Activated CD4-positive, CD25-positive, alpha-beta regulatory T cell treated with anti-CD3 and anti-CD28 coated beads, Interleukin-2, amount 50 U/mL, for 72 hours (primary cell): ENCODE measurements around the gene PRKAA2.
"Not testable (repeated sequence)": the region's sequence is repeated elsewhere in the genome, so short reads cannot be mapped to it uniquely, and the experiment has no call there.

Experiments
- DNase-seq: peaks from one replicate; pipeline ENCODE4 v3.0.0; 2021

Gene PRKAA2

GRCh38 chr1:56644919-56645676, at the start of gene PRKAA2:
Gene PRKAA2, plus strand, starts transcription at chr1:56645314. Its CDS starts 74 bp downstream, at chr1:56645388.
- no peak for DNase-seq

GRCh38 chr1:56595397-56596191, 49.5 kb upstream of the PRKAA2 start:
- DNase-seq: not testable (repeated sequence)

GRCh38 chr1:56610097-56610496, 35.0 kb upstream of the PRKAA2 start:
- not testable (repeated sequence) for DNase-seq

GRCh38 chr1:56610770-56611169, 34.3 kb upstream of the PRKAA2 start:
- DNase-seq: not testable (repeated sequence)

- DNase-seq: no peak
These were observed 28.0 kb upstream of the PRKAA2 start for GRCh38 chr1:56617141-56617540.

GRCh38 chr1:56625819-56626440, 19.2 kb upstream of the PRKAA2 start:
- no peak for DNase-seq

- no peak for DNase-seq
These were observed 18.6 kb upstream of the PRKAA2 start for GRCh38 chr1:56626546-56626945.

- no peak for DNase-seq
These were observed 18.0 kb upstream of the PRKAA2 start for GRCh38 chr1:56627019-56627635.

GRCh38 chr1:56627636-56628039, 17.5 kb upstream of the PRKAA2 start:
- DNase-seq: no peak

GRCh38 chr1:56630786-56631185, 14.3 kb upstream of the PRKAA2 start:
- no peak for DNase-seq

GRCh38 chr1:56631901-56632300, 13.2 kb upstream of the PRKAA2 start:
- no peak for DNase-seq

GRCh38 chr1:56634981-56635380, 10.1 kb upstream of the PRKAA2 start:
- no peak for DNase-seq

GRCh38 chr1:56638248-56638647, 6.9 kb upstream of the PRKAA2 start:
- no peak for DNase-seq

GRCh38 chr1:56639211-56639610, 5.9 kb upstream of the PRKAA2 start:
- no peak for DNase-seq

- DNase-seq: no peak
These were observed 1.5 kb upstream of the PRKAA2 start for GRCh38 chr1:56643661-56644060.

GRCh38 chr1:56644064-56644918, 823 bp upstream of the PRKAA2 start:
- DNase-seq: no peak

GRCh38 chr1:56645677-56646305, 677 bp downstream of the PRKAA2 start:
- no peak for DNase-seq

GRCh38 chr1:56646611-56647010, 1.5 kb downstream of the PRKAA2 start:
- no peak for DNase-seq

- no peak for DNase-seq
These were observed 2.0 kb downstream of the PRKAA2 start for GRCh38 chr1:56647106-56647505.

- no peak for DNase-seq
These were observed 3.4 kb downstream of the PRKAA2 start for GRCh38 chr1:56648546-56648945.

- DNase-seq: no peak
These were observed 9.2 kb downstream of the PRKAA2 start for GRCh38 chr1:56654126-56654923.
